SK-N-SH (cell line): ENCODE measurements around the gene NUDT13. TPM values are rescaled to one million over a fixed set of nuclear protein-coding genes. Genes with fewer than 3 reads are reported as not detected.

Experiments
- CHD2 ChIP-seq: fragments of 150-350 bp; IDR thresholded peaks from 2 replicates; pipeline ENCODE4 v1.6.1; 2018; ENCODE audit warnings: low read length; ENCODE audit not compliant: partially characterized antibody
- ELF1 ChIP-seq: IDR thresholded peaks from 2 replicates; pipeline ENCODE4 v1.4.0; 2012
- EP300 ChIP-seq, 2 experiments: IDR thresholded peaks; 2 replicates each; pipeline versions ENCODE4 v1.4.0 to v1.6.1; 2012; ENCODE audit warnings: borderline replicate concordance in 1 of 2, low read depth in 1 of 2, low read length in 1 of 2
- FOSL2 ChIP-seq: IDR thresholded peaks from 2 replicates; pipeline ENCODE4 v1.4.0; 2012; ENCODE audit warnings: low read depth, mild to moderate bottlenecking, moderate library complexity, borderline replicate concordance
- FOXJ3 ChIP-seq: sonication (generic); formaldehyde crosslinking; IDR thresholded peaks from 2 replicates; pipeline ENCODE4 v1.5.1; 2020; ENCODE audit warnings: mild to moderate bottlenecking, missing genetic modification reagents
- GABPA ChIP-seq: IDR thresholded peaks from 2 replicates; pipeline ENCODE4 v1.4.0; 2012; ENCODE audit warnings: low read depth, mild to moderate bottlenecking
- GATA2 ChIP-seq: sonication (generic); formaldehyde crosslinking; IDR thresholded peaks from 2 replicates; pipeline ENCODE4 v1.5.0; 2020; ENCODE audit warnings: mild to moderate bottlenecking, missing genetic modification reagents
- IRF3 ChIP-seq: fragments of 150-350 bp; IDR thresholded peaks from 2 replicates; pipeline ENCODE4 v1.6.1; 2016; ENCODE audit warnings: mild to moderate bottlenecking, low read depth, low read length
- JUND ChIP-seq: IDR thresholded peaks from 2 replicates; pipeline ENCODE4 v1.4.0; 2012
- MAX ChIP-seq: IDR thresholded peaks from 2 replicates; pipeline ENCODE4 v1.4.0; 2012; ENCODE audit warnings: low read depth
- MEF2A ChIP-seq: IDR thresholded peaks from 2 replicates; pipeline ENCODE4 v1.4.0; 2012; ENCODE audit warnings: low read depth, borderline replicate concordance
- MXI1 ChIP-seq: IDR thresholded peaks from 2 replicates; pipeline ENCODE4 v1.6.1; 2012; ENCODE audit warnings: mild to moderate bottlenecking, low read depth, low read length, improper control_type of control experiment
- NFIC ChIP-seq: IDR thresholded peaks from 2 replicates; pipeline ENCODE4 v1.4.0; 2012; ENCODE audit warnings: borderline replicate concordance
- NRF1 ChIP-seq: IDR thresholded peaks from 2 replicates; pipeline ENCODE4 v1.6.1; 2012; ENCODE audit warnings: low read depth, mild to moderate bottlenecking, low read length
- POLR2AphosphoS5 ChIP-seq: IDR thresholded peaks from 2 replicates; pipeline ENCODE4 v1.6.1; 2012; ENCODE audit warnings: low read depth, low read length
- RCOR1 ChIP-seq: fragments of 150-350 bp; IDR thresholded peaks from 2 replicates; pipeline ENCODE4 v1.6.1; 2017; ENCODE audit warnings: antibody characterized with exemption, low read length
- RFX5 ChIP-seq: IDR thresholded peaks from 2 replicates; pipeline ENCODE4 v1.6.1; 2012; ENCODE audit warnings: mild to moderate bottlenecking, improper control_type of control experiment, low read length
- TAF1 ChIP-seq: IDR thresholded peaks from 2 replicates; pipeline ENCODE4 v1.6.1; 2012; ENCODE audit warnings: low read depth, mild to moderate bottlenecking, low read length, moderate library complexity, borderline replicate concordance
- polyA plus RNA-seq, 3 experiments: library from polyadenylated mRNA; depleted of rRNA; stranded (reverse); fragments of >200 nt; gene quantifications; 2 replicates each; pipeline ENCODE4 v1.2.3, GENCODE V29; 2012
- TF ChIP-seq, protein P1 (sequence below): IDR thresholded peaks from 2 replicates; pipeline ENCODE4; 2012
- TF ChIP-seq, protein P2 (sequence below): fragments of 150-350 bp; IDR thresholded peaks from 2 replicates; pipeline ENCODE4 v1.6.1; 2017; ENCODE audit warnings: antibody characterized with exemption, low read length, low read depth, borderline replicate concordance

Gene NUDT13
- polyA plus RNA-seq, 1 of the 3 experiments (the other 2 are of a cell fraction) = 3.4 TPM

GRCh38 chr10:73167783-73168464 lies 57.7 kb downstream of the NUDT13 start, which contains the start of the genes ECD and FAM149B1 (continued):
- TF ChIP-seq ELF1 (peak; percentile 79), NFIC (no peak), EP300 (IDR thresholded peaks at IDR 0.05; ENCODE audit: borderline replicate concordance in 1 of 2, low read depth in 1 of 2, low read length in 1 of 2) (no peak), MAX (peak; percentile 59; the same call in 1 of the 2 replicates), JUND (no peak), CHD2 (peak; percentile 82), MXI1 (peak; percentile 59; the same call in 1 of the 2 replicates), POLR2AphosphoS5 (peak; percentile 92), MEF2A (no peak), GATA2 (CRISPR knock-in tag) (no peak), TAF1 (peak; percentile 86; the same call in 1 of the 2 replicates), FOSL2 (no peak), NRF1 (no peak), GABPA (peak; percentile 96), IRF3 (no peak), RFX5 (no peak), FOXJ3 (CRISPR knock-in tag) (no peak), RCOR1 (peak; percentile 31; the same call in 1 of the 2 replicates)
- TF ChIP-seq, protein P1, sequence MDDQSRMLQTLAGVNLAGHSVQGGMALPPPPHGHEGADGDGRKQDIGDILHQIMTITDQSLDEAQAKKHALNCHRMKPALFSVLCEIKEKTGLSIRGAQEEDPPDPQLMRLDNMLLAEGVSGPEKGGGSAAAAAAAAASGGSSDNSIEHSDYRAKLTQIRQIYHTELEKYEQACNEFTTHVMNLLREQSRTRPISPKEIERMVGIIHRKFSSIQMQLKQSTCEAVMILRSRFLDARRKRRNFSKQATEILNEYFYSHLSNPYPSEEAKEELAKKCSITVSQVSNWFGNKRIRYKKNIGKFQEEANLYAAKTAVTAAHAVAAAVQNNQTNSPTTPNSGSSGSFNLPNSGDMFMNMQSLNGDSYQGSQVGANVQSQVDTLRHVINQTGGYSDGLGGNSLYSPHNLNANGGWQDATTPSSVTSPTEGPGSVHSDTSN = no peak
- TF ChIP-seq, protein P2, sequence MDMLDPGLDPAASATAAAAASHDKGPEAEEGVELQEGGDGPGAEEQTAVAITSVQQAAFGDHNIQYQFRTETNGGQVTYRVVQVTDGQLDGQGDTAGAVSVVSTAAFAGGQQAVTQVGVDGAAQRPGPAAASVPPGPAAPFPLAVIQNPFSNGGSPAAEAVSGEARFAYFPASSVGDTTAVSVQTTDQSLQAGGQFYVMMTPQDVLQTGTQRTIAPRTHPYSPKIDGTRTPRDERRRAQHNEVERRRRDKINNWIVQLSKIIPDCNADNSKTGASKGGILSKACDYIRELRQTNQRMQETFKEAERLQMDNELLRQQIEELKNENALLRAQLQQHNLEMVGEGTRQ = no peak
